ENCODE results near the gene TRIM31.
"Not testable (repeated sequence)": the region's sequence is repeated elsewhere in the genome, so short reads cannot be mapped to it uniquely, and the experiment has no call there.

Gene TRIM31

GRCh38 chr6:30118691-30119090 is 5.8 kb upstream of the TRIM31 start:
- not testable (repeated sequence) for DNase-seq (ENCODE audit: low read depth in 1 of 2, low spot score in 1 of 2)

GRCh38 chr6:30116724-30117123 is 3.8 kb upstream of the TRIM31 start:
- DNase-seq (ENCODE audit: low read depth in 1 of 2, low spot score in 1 of 2), result no peak

GRCh38 chr6:30113841-30114240 is 951 bp upstream of the TRIM31 start:
- no peak for DNase-seq (ENCODE audit: low read depth in 1 of 2, low spot score in 1 of 2)

GRCh38 chr6:30112402-30112994 is 392 bp downstream of the TRIM31 start:
- DNase-seq (ENCODE audit: low read depth in 1 of 2, low spot score in 1 of 2), result no peak

- no peak for DNase-seq (ENCODE audit: low read depth in 1 of 2, low spot score in 1 of 2)
Measured at GRCh38 chr6:30111266-30111856, 1.5 kb downstream of the TRIM31 start.

GRCh38 chr6:30104661-30105060 is 8.2 kb downstream of the TRIM31 start:
- no peak for DNase-seq (ENCODE audit: low read depth in 1 of 2, low spot score in 1 of 2)

GRCh38 chr6:30103872-30104179 is 9.1 kb downstream of the TRIM31 start:
- DNase-seq (ENCODE audit: low read depth in 1 of 2, low spot score in 1 of 2), result no peak

- DNase-seq (ENCODE audit: low read depth in 1 of 2, low spot score in 1 of 2), result peak; percentile 66 to 68
Measured at GRCh38 chr6:30102970-30103871, 9.7 kb downstream of the TRIM31 start.

- no peak for DNase-seq (ENCODE audit: low read depth in 1 of 2, low spot score in 1 of 2)
Measured at GRCh38 chr6:30102414-30102969, 10.4 kb downstream of the TRIM31 start.

GRCh38 chr6:30101444-30102413 is 11.2 kb downstream of the TRIM31 start:
- peak; percentile 22 to 57 for DNase-seq (ENCODE audit: low read depth in 1 of 2, low spot score in 1 of 2)

GRCh38 chr6:30100585-30101443 is 12.1 kb downstream of the TRIM31 start:
- DNase-seq (ENCODE audit: low read depth in 1 of 2, low spot score in 1 of 2), result peak in 1 of 2 donors; percentile 4

GRCh38 chr6:30100154-30100553 is 12.7 kb downstream of the TRIM31 start:
- no peak for DNase-seq (ENCODE audit: low read depth in 1 of 2, low spot score in 1 of 2)

- DNase-seq (ENCODE audit: low read depth in 1 of 2, low spot score in 1 of 2), result no peak
Measured at GRCh38 chr6:30097902-30098768, 14.8 kb downstream of the TRIM31 start.

GRCh38 chr6:30096829-30097228 is 16.1 kb downstream of the TRIM31 start:
- DNase-seq (ENCODE audit: low read depth in 1 of 2, low spot score in 1 of 2), result no peak

- no peak for DNase-seq (ENCODE audit: low read depth in 1 of 2, low spot score in 1 of 2)
Measured at GRCh38 chr6:30093951-30094661, 18.8 kb downstream of the TRIM31 start.

GRCh38 chr6:30092852-30093543 is 19.9 kb downstream of the TRIM31 start:
- DNase-seq (ENCODE audit: low read depth in 1 of 2, low spot score in 1 of 2), result no peak

- DNase-seq (ENCODE audit: low read depth in 1 of 2, low spot score in 1 of 2), result no peak
Measured at GRCh38 chr6:30091577-30092381, 21.1 kb downstream of the TRIM31 start.

Data from activated T-helper 1 cell treated with anti-CD3 and anti-CD28 coated beads, Interleukin-2, amount 50 U/mL, for 16 hours (primary cell).